Esophagus muscularis mucosa (tissue), 3 donors: Measurements from ENCODE around the gene ZNF543.

ENCODE experiments used
- CTCF ChIP-seq, 3 experiments: fragments of 200-600 bp in 2 of 3; fragments of 450-650 bp in 1 of 3; sonication (generic) in 2 of 3; IDR thresholded peaks; one replicate each; pipeline ENCODE4 v1.5.1; 2017 to 2019; ENCODE audit warnings: antibody characterized with exemption in 3 of 3, mild to moderate bottlenecking in 2 of 3, moderate library complexity in 1 of 3
- POLR2AphosphoS5 ChIP-seq, 2 donors: sonication (generic); formaldehyde crosslinking; IDR thresholded peaks; one replicate each; pipeline ENCODE4 v1.6.1; 2017; ENCODE audit warnings: antibody characterized with exemption in 2 of 2

GRCh38 chr19:57377498-57378146 lies 57.4 kb downstream of the ZNF543 start:
- TF ChIP-seq CTCF (IDR thresholded peaks at IDR 0.05) (no peak), POLR2AphosphoS5 (IDR thresholded peaks at IDR 0.05) (no peak)
